ENCODE results near the gene FOXC2. TPM values are rescaled to one million over a fixed set of nuclear protein-coding genes. Genes with fewer than 3 reads are reported as not detected.

Gene FOXC2
- polyA plus RNA-seq, 1 donor (not counting 4 experiments of a cell fraction or from before 2014, with no cell fraction given) = not detected

- TF ChIP-seq EZH2 (IDR thresholded peaks at IDR 0.05; ENCODE audit: low read length) (peak; percentile 31), CTCF (optimal IDR thresholded peaks at IDR 0.05 in 1 of 3, IDR thresholded peaks at IDR 0.05 in 1 of 3, conservative IDR thresholded peaks at IDR 0.05 in 1 of 3; ENCODE audit: extremely low read depth in 1 of 3, insufficient read depth in 2 of 3, low read length in 3 of 3) (no peak)
- Histone ChIP-seq H3K4me2 (ENCODE audit: control insufficient read depth, extremely low read depth, insufficient read depth, low read depth, low read length) (no peak overlapping the region), H3K9me3 (ENCODE audit: control insufficient read depth, low read depth, low read length) (no peaks in the 10 kb centered on the region), H3K4me3 (ENCODE audit: control insufficient read depth in 2 of 3, extremely low read depth in 1 of 3, insufficient read depth in 2 of 3, low read depth in 1 of 3, low read length in 3 of 3) (no peak overlapping the region), H4K20me1 (ENCODE audit: control insufficient read depth, extremely low read depth, insufficient read depth, low read length) (no peaks in the 10 kb centered on the region), H3K27me3 (ENCODE audit: control insufficient read depth, extremely low read depth, insufficient read depth, low read length) (peaks cover 85% of the 10 kb centered on the region), H3K9ac (ENCODE audit: control insufficient read depth, extremely low read depth, insufficient read depth, low read length) (no peak overlapping the region), H3K79me2 (ENCODE audit: control insufficient read depth, insufficient read depth, low read length) (no peaks in the 10 kb centered on the region), H2AFZ (ENCODE audit: control insufficient read depth, low read length) (no peak overlapping the region), H3K4me1 (ENCODE audit: control insufficient read depth, extremely low read depth, insufficient read depth, low read length) (peaks cover 4% of the 10 kb centered on the region), H3K9me1 (ENCODE audit: control insufficient read depth, extremely low read depth, insufficient read depth, low read length) (no peaks in the 10 kb centered on the region), H3K27ac (ENCODE audit: control insufficient read depth, insufficient read depth, low read length) (no peak overlapping the region), H3K36me3 (ENCODE audit: control insufficient read depth in 2 of 2, extremely low read depth in 1 of 2, insufficient read depth in 2 of 2, low read length in 2 of 2) (no peaks in the 10 kb centered on the region)
- dilution Hi-C loops (cut with MboI; ENCODE audit: extremely low pct_ligation_motif_present, low sequenced_read_pairs) = loop anchor here (25.0 kb wide), 1 partner anchor 692 kb away; no protein-coding TSS in a partner anchor
- DNase-seq (ENCODE audit: low read depth, low spot score) = no peak
- FAIRE-seq = no peak
Measured at GRCh38 chr16:86569701-86570447, 3.2 kb downstream of the FOXC2 start.

DNA sequence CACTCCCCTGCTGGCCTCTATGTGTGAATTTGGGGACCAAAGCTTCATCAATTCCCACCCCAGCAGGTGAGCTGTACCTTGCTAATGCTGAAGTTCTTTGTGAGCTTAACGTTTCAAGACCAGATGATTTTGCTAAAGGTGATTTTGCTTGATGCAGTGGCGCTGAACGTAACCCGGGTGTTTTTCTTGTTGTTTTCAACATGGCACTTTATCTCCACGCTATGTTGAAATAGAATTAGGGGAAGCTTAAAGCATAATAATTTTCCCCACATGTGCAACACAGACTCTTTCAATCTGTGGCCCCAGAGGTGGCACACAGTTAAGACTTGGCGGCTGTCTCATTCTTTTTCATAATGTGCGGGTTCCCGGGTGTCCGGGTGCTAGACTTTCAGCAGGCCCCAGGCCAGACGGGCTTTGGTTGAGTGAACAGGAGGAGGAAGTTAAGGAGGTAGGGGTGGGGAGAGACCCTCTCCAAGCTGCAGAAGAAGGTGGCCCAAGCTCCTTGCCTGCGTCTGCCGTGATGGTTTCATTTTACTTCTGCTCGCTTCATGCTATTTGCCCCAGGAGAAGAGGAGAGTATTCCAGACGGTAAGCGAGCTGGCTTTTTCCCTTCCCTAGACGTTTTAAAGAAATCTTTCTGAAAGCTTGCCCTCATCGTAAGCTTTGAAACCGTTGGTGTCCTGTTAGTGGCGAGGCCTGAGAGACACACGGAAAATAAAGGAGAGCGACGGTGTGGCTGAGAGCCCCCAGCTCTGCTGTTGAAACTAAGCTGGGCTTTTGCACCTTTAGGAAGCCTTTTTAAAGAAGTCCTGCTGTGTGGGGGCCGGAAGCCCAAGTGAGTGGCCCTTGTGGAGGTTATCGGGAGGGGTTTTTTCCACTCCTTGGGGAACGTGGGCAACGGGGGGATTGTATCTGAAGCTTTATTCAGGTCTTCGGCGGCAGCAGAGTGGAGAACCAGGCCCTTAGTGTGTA, 4.2 kb downstream of the FOXC2 start:
- Histone ChIP-seq H3K9me1 (ENCODE audit: control insufficient read depth, extremely low read depth, insufficient read depth, low read length) (no peaks in the 10 kb centered on the region), H3K79me2 (ENCODE audit: control insufficient read depth, insufficient read depth, low read length) (no peaks in the 10 kb centered on the region), H3K9me3 (ENCODE audit: control insufficient read depth, low read depth, low read length) (no peaks in the 10 kb centered on the region), H3K4me2 (ENCODE audit: control insufficient read depth, extremely low read depth, insufficient read depth, low read depth, low read length) (no peak overlapping the region), H2AFZ (ENCODE audit: control insufficient read depth, low read length) (no peak overlapping the region), H3K36me3 (ENCODE audit: control insufficient read depth in 2 of 2, extremely low read depth in 1 of 2, insufficient read depth in 2 of 2, low read length in 2 of 2) (no peaks in the 10 kb centered on the region), H3K4me1 (ENCODE audit: control insufficient read depth, extremely low read depth, insufficient read depth, low read length) (peaks cover 7% of the 10 kb centered on the region), H4K20me1 (ENCODE audit: control insufficient read depth, extremely low read depth, insufficient read depth, low read length) (no peaks in the 10 kb centered on the region), H3K27me3 (ENCODE audit: control insufficient read depth, extremely low read depth, insufficient read depth, low read length) (peaks cover 75% of the 10 kb centered on the region), H3K4me3 (ENCODE audit: control insufficient read depth in 2 of 3, extremely low read depth in 1 of 3, insufficient read depth in 2 of 3, low read depth in 1 of 3, low read length in 3 of 3) (no peak overlapping the region), H3K9ac (ENCODE audit: control insufficient read depth, extremely low read depth, insufficient read depth, low read length) (no peak overlapping the region), H3K27ac (ENCODE audit: control insufficient read depth, insufficient read depth, low read length) (no peak overlapping the region)
- no peak for FAIRE-seq
- TF ChIP-seq CTCF (optimal IDR thresholded peaks at IDR 0.05 in 1 of 3, IDR thresholded peaks at IDR 0.05 in 1 of 3, conservative IDR thresholded peaks at IDR 0.05 in 1 of 3; ENCODE audit: extremely low read depth in 1 of 3, insufficient read depth in 2 of 3, low read length in 3 of 3) (no peak), EZH2 (IDR thresholded peaks at IDR 0.05; ENCODE audit: low read length) (no peak)
- dilution Hi-C loops (cut with MboI; ENCODE audit: extremely low pct_ligation_motif_present, low sequenced_read_pairs) = loop anchor here (25.0 kb wide), 1 partner anchor 691 kb away; no protein-coding TSS in a partner anchor
- no peak for DNase-seq (ENCODE audit: low read depth, low spot score)
